ENCODE data around the gene ZNF576.
A peak's percentile ranks its signal among the peaks of the same experiment; 100 is the strongest.

ZNF576 gene

DNA sequence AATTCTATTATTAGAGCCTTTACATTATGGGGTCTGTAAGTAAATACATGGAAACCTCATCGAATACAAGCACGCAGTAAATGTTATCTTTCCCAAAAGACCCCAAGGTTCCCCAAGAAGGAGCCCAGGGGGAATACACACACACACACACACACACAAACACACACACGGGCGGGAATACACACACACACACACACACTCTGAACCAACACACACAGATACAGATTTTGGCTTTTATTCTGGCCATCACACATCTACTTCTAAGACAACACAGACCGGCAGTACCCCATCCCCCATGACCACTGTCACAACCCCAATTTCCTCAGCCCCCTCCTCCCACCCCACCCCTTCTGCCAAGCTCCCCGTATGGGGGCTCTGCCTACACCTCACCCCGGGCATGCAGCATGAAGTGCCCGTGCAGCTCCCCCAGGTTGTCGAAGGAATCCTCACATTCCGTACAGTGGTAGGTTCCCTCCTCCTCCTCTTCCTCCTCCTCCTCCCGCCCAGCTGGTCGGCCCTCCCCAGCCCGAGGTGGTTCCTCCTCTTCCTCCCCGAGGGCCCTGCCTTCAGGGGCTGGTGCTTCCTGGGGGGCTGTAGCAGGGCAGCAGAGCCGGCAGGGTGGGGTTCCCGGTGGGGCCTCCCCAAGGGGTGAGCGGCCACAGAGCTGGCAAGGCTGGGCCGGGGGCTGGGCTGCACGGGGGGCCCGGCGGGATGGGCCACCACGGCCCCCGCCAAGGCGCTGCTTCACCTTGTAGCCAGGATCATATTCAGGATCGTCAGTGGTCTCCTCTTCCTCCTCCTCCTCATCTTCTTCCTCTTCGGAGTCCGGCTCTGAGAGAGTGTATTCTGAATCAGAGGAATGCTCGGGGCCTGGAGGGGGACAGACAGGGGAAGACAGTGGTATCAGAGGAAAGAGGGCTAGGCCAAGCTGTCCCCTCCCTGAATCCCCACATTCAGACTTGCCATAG, 11.1 kb downstream of the ZNF576 start:
- Histone ChIP-seq H3K9ac (ENCODE audit: low read length) (no peak overlapping the region), H3K27ac (ENCODE audit: low read depth, low read length) (no peak overlapping the region)

DNA sequence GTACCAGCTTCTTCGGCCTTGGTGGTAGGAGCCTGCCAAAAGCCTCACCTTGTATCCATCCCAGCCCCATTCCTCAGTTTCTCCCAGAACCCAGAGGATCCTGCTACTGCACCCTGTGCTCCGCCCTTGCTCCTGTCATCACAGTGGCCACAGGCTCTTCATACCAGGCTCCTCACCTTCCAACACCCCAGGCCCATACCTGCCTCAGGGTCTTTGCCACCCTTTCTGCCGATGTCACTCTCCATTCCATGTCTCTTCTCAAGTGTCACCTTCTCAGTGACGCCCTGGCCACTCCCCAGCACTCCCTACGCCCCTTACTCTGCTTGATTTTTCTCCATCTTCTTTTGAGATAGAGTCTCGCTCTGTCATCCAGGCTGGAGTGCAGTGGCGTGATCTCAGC, 13.5 kb downstream of the ZNF576 start:
- H3K36me3 ChIP-seq (ENCODE audit: insufficient read depth, low read length) = peaks cover 43% of the 10 kb centered on the region

More for the DNA sequence above, 11.1 kb downstream of the ZNF576 start:
- H3K36me3 ChIP-seq (ENCODE audit: insufficient read depth, low read length) = peaks cover 29% of the 10 kb centered on the region
- H3K4me3 ChIP-seq (ENCODE audit: low read depth in 1 of 2, low read length in 2 of 2) = no peak overlapping the region
- H3K27me3 ChIP-seq (ENCODE audit: control insufficient read depth in 1 of 2, insufficient read depth in 2 of 2, low read length in 2 of 2) = no peaks in the 10 kb centered on the region
- H3K4me1 ChIP-seq (ENCODE audit: insufficient read depth, low read length) = no peaks in the 10 kb centered on the region
- no peaks in the 10 kb centered on the region for H3K9me3 ChIP-seq (ENCODE audit: low read length)

DNA sequence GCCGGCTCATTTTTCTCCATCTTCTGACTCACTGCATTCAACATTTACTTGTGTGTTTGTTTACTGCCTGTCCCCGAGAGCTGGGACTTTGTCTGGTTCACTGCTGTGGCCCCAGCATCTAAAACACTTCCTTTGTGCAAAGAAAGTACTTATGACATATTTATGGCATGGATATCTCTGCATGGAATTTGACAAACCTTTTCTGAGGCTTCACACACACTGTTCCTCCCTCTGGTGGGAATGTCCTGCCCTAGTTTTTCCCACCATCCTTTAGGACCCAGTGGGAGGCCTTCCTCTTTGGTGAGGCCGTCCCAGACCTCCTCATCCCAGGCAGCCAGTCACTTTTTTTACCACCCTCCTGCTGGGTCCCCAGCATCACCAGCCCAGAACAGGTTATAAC, 14.1 kb downstream of the ZNF576 start:
- H3K9ac ChIP-seq (ENCODE audit: low read length) = no peak overlapping the region
- H3K4me1 ChIP-seq (ENCODE audit: insufficient read depth, low read length) = no peaks in the 10 kb centered on the region
- no peaks in the 10 kb centered on the region for H3K9me3 ChIP-seq (ENCODE audit: low read length)
- H3K27me3 ChIP-seq (ENCODE audit: control insufficient read depth in 1 of 2, insufficient read depth in 2 of 2, low read length in 2 of 2) = no peaks in the 10 kb centered on the region
- H3K4me3 ChIP-seq (ENCODE audit: low read depth in 1 of 2, low read length in 2 of 2) = no peak overlapping the region
- H3K36me3 ChIP-seq (ENCODE audit: insufficient read depth, low read length) = peaks cover 43% of the 10 kb centered on the region
- no peak overlapping the region for H3K27ac ChIP-seq (ENCODE audit: low read depth, low read length)

More for the DNA sequence above, 13.5 kb downstream of the ZNF576 start:
- H3K9me3 ChIP-seq (ENCODE audit: low read length) = no peaks in the 10 kb centered on the region
- H3K4me3 ChIP-seq (ENCODE audit: low read depth in 1 of 2, low read length in 2 of 2) = no peak overlapping the region
- no peak overlapping the region for H3K27ac ChIP-seq (ENCODE audit: low read depth, low read length)
- no peak overlapping the region for H3K9ac ChIP-seq (ENCODE audit: low read length)
- H3K4me1 ChIP-seq (ENCODE audit: insufficient read depth, low read length) = no peaks in the 10 kb centered on the region
- no peaks in the 10 kb centered on the region for H3K27me3 ChIP-seq (ENCODE audit: control insufficient read depth in 1 of 2, insufficient read depth in 2 of 2, low read length in 2 of 2)

DNA sequence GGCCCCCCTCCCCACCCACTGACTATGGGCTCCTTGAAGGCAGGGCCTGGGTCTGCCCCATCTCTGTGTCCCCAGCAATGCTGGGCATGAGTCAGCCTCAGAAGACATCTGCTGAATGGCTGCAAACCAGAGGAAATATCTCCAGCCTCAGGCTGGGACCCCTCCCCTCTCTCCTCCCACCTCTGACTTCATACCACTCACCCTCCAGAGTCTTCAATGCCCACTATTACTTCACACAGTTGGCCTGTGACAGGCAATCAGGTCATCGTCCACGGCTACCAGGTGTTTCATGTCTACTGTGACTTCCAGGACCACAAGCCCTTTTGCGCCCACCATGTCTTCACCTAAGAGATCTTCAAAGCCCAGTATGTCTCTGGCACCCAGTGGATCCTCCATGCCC, 15.4 kb downstream of the ZNF576 start, which contains the start of gene SRRM5:
Gene SRRM5, plus strand, starts transcription at position 301 of the 400 bp plus-strand sequence. Its CDS starts 34 bp downstream, at position 335.
- no peaks in the 10 kb centered on the region for H3K9me3 ChIP-seq (ENCODE audit: low read length)
- no peaks in the 10 kb centered on the region for H3K4me1 ChIP-seq (ENCODE audit: insufficient read depth, low read length)
- no peak within 1 kb of the TSS for H3K27ac ChIP-seq (ENCODE audit: low read depth, low read length)
- no peak within 1 kb of the TSS for H3K4me3 ChIP-seq (ENCODE audit: low read depth in 1 of 2, low read length in 2 of 2)
- no peak within 1 kb of the TSS for H3K9ac ChIP-seq (ENCODE audit: low read length)
- H3K36me3 ChIP-seq (ENCODE audit: insufficient read depth, low read length) = peaks cover 33% of the 10 kb centered on the region
- H3K27me3 ChIP-seq (ENCODE audit: control insufficient read depth in 1 of 2, insufficient read depth in 2 of 2, low read length in 2 of 2) = no peaks in the 10 kb centered on the region

DNA sequence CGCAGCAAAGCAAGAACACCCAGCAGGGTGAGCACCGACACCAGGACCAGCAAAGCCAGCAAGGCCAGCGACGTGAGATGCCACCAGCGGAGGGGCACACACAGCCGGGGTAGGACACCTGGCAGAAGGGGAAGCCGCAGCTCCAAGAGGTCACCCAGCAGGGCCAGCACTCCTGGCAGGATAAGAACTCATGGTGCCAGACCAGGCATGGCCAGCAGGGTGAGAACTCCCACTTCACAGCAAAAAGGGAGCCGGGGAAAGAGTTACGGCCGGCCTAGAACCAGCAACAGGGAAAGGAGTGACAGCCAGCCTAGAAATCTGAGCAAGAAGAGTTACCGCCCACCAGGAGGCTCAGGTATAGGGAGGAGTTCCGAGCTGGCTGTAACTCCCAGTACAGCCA, 16.0 kb downstream of the ZNF576 start:
- Histone ChIP-seq H3K27me3 (ENCODE audit: control insufficient read depth in 1 of 2, insufficient read depth in 2 of 2, low read length in 2 of 2) (no peaks in the 10 kb centered on the region), H3K9ac (ENCODE audit: low read length) (no peak overlapping the region), H3K9me3 (ENCODE audit: low read length) (no peaks in the 10 kb centered on the region), H3K4me1 (ENCODE audit: insufficient read depth, low read length) (no peaks in the 10 kb centered on the region), H3K36me3 (ENCODE audit: insufficient read depth, low read length) (peaks cover 27% of the 10 kb centered on the region), H3K4me3 (ENCODE audit: low read depth in 1 of 2, low read length in 2 of 2) (no peak overlapping the region), H3K27ac (ENCODE audit: low read depth, low read length) (no peak overlapping the region)

DNA sequence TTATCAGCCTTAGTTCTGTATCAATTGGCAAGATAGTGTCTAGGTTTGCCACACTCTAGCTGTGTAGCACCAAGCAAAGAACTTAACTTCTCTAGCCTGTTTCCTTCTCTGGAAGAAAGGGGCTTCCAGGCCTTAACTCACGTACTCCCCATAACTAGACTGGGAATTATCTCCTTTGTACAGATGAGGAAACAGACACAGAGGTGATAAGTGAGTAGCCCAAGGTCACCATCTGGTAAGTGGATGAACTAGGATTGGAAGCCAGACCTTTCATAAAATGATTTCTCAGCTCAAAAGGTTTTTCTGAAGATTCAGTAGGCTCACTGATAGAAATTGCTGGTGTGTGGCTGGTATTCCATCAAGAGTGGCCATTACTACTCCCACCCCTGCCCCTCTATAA, 19.9 kb downstream of the ZNF576 start:
- Histone ChIP-seq H3K27ac (ENCODE audit: low read depth, low read length) (no peak overlapping the region), H3K4me3 (ENCODE audit: low read depth in 1 of 2, low read length in 2 of 2) (no peak overlapping the region), H3K36me3 (ENCODE audit: insufficient read depth, low read length) (peaks cover 23% of the 10 kb centered on the region), H3K9me3 (ENCODE audit: low read length) (no peaks in the 10 kb centered on the region), H3K27me3 (ENCODE audit: control insufficient read depth in 1 of 2, insufficient read depth in 2 of 2, low read length in 2 of 2) (no peaks in the 10 kb centered on the region), H3K9ac (ENCODE audit: low read length) (no peak overlapping the region), H3K4me1 (ENCODE audit: insufficient read depth, low read length) (peaks cover 18% of the 10 kb centered on the region)

DNA sequence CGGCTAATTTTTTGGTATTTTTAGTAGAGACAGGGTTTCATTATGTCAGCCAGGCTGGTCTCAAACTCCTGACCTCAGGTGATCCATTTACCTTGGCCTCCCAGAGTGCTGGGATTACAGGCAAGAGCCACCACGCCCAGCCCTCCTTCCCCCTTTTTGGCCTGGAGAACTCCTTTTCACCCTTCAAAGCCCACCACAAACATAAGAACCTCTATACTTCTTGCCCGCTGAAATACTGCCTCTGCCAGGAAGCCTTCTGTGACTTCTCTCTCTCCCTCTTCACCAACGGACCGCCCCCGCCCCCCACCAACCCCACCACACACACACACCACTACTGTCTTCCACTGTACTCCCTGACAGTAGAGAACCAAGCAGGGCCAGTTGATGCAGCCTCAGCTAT, 20.6 kb downstream of the ZNF576 start:
- Histone ChIP-seq H3K4me1 (ENCODE audit: insufficient read depth, low read length) (peaks cover 18% of the 10 kb centered on the region), H3K9me3 (ENCODE audit: low read length) (no peaks in the 10 kb centered on the region), H3K36me3 (ENCODE audit: insufficient read depth, low read length) (peaks cover 18% of the 10 kb centered on the region), H3K27me3 (ENCODE audit: control insufficient read depth in 1 of 2, insufficient read depth in 2 of 2, low read length in 2 of 2) (no peaks in the 10 kb centered on the region), H3K4me3 (ENCODE audit: low read depth in 1 of 2, low read length in 2 of 2) (no peak overlapping the region), H3K9ac (ENCODE audit: low read length) (no peak overlapping the region), H3K27ac (ENCODE audit: low read depth, low read length) (no peak overlapping the region)

DNA sequence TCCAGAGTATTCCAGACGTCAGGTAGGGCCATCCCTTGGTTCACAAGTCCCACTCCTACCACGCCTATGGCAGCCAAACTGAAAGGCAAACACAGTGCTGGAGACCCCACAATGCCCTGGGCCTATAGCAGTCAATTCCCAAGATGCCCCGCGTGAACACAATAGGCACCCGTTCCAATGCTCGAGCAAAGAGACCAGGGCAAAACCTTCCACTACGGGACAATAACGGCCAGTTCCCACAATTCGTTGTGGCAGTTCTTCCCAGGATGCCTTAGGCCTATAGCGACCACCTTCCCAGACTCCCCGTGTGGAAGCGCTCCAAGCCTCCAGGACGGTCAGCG, 22.5 kb downstream of the ZNF576 start:
- Histone ChIP-seq H3K4me1 (ENCODE audit: insufficient read depth, low read length) (peaks cover 18% of the 10 kb centered on the region), H3K36me3 (ENCODE audit: insufficient read depth, low read length) (peaks cover 3% of the 10 kb centered on the region), H3K9me3 (ENCODE audit: low read length) (no peaks in the 10 kb centered on the region), H3K27me3 (ENCODE audit: control insufficient read depth in 1 of 2, insufficient read depth in 2 of 2, low read length in 2 of 2) (no peaks in the 10 kb centered on the region), H3K9ac (ENCODE audit: low read length) (peak overlapping the region; percentile 79), H3K4me3 (ENCODE audit: low read depth in 1 of 2, low read length in 2 of 2) (peak overlapping the region; percentile 72 to 84), H3K27ac (ENCODE audit: low read depth, low read length) (peak overlapping the region; percentile 80)

DNA sequence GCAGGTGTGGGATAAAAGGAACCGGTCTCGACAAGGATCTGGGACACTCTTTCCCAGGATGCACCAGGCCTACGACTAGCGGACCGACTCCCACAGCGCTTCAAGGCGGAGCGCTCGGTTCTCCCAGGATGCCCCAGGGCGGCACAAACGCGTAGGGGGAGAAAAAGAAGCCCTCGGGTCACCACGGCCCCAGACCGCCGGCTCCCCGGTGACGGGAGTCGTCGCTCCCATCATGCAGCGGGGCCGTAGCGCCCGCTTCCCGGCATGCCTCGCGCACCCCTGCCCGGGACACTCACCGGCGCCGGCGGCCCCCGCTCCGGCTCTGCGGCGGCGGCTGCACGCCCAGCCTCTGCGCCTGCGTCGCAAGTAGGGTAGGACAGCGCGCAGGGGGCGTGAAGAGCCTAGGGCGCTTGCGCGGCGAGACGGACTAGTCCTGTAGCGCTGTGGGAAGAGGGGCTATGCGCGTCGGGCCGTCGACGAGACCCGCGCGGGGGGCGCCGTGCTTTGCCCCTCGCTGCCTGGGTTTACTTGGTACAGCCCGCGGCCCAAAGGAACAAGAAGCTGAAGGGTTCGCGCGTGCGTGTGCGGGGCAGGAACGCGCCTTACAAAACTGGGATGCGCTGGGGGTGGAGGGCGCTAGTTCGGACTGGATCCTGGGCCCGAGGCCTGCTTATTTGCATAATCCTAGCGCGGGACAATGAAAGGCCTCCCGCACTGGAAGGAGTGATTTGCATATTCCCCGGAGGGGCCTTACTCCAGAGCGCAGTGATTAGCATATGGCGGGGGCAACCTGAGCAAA, 23.1 kb downstream of the ZNF576 start, which contains the start of gene ZNF428:
Gene ZNF428, minus strand, starts transcription at position 368 of the 799 bp plus-strand sequence. CDS start 5,325 bp downstream, outside the sequence.
- Histone ChIP-seq H3K4me3 (ENCODE audit: low read depth in 1 of 2, low read length in 2 of 2) (peak within 1 kb of the TSS; percentile 72 to 84), H3K9me3 (ENCODE audit: low read length) (no peaks in the 10 kb centered on the region), H3K27ac (ENCODE audit: low read depth, low read length) (peak within 1 kb of the TSS; percentile 80), H3K9ac (ENCODE audit: low read length) (peak within 1 kb of the TSS; percentile 79), H3K36me3 (ENCODE audit: insufficient read depth, low read length) (no peaks in the 10 kb centered on the region), H3K4me1 (ENCODE audit: insufficient read depth, low read length) (peaks cover 18% of the 10 kb centered on the region), H3K27me3 (ENCODE audit: control insufficient read depth in 1 of 2, insufficient read depth in 2 of 2, low read length in 2 of 2) (no peaks in the 10 kb centered on the region)

DNA sequence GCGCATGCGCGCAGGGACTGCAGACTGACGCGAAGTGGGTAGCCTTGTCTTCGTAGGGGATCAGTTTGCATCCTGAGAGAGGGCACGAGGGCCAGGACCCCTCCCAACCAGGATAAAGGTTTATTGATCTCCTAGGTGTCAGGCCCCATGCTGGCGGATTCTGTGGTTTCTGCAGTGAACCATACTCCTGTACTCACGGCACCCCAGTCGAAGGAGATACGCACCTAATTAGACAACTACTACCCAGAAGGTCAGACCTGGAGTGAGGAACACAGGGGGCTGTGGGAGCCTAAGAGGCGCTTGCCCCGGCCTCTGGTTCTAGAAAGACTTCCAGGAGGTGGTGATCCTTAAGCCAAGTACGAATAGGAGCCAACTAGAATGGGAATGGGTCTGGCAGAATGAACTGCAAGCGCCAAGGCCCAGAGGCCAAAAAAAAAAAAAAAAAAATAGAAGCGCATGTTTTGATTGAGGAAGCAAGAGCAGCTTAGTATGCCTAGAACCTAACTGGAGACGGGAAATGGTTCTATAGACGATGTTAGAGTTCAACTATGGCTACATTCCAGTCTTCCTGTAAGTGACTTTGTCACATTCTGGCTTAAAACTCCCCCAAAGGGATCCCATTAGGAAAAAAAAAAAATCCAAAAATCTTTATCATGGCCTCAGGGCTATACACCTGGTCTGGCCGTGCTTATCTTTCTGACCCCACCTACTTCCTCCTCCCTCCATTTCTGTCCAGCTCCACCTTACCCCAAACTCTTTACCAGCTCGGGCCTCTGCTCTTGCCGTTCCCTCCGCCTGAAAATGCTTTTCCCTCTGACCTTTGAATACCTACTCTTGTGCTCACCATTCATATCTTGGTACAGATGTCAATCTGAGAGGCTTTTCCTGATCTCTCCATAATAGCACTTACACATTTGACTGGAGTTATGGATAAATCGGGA, 23.9 kb downstream of the ZNF576 start:
- Histone ChIP-seq H3K4me1 (ENCODE audit: insufficient read depth, low read length) (peaks cover 18% of the 10 kb centered on the region), H3K27me3 (ENCODE audit: control insufficient read depth in 1 of 2, insufficient read depth in 2 of 2, low read length in 2 of 2) (no peaks in the 10 kb centered on the region), H3K27ac (ENCODE audit: low read depth, low read length) (peak overlapping the region; percentile 80), H3K4me3 (ENCODE audit: low read depth in 1 of 2, low read length in 2 of 2) (peak overlapping the region; percentile 72 to 84), H3K36me3 (ENCODE audit: insufficient read depth, low read length) (no peaks in the 10 kb centered on the region), H3K9ac (ENCODE audit: low read length) (peak overlapping the region; percentile 79), H3K9me3 (ENCODE audit: low read length) (no peaks in the 10 kb centered on the region)

Data from muscle layer of colon (tissue), 2 donors.